ENCODE results near the gene RND3.

Gene RND3

GRCh38 chr2:150487537-150488429 is at the start of gene RND3:
Gene RND3 (minus strand): TSS chr2:150487667. CDS start chr2:150487417, 250 bp downstream.
- Histone ChIP-seq H3K4me3 (ENCODE audit: low read depth, low read length) (peak within 1 kb of the TSS; percentile 98), H3K36me3 (ENCODE audit: insufficient read depth, low read length) (peaks cover 38% of the 10 kb centered on the region), H3K4me1 (ENCODE audit: control insufficient read depth, insufficient read depth, low read length, unreplicated experiment) (peaks cover 35% of the 10 kb centered on the region), H3K27ac (ENCODE audit: low read depth, low read length) (peak within 1 kb of the TSS; percentile 90), H2AFZ (ENCODE audit: low read length, unreplicated experiment) (no peak within 1 kb of the TSS), H3K79me2 (ENCODE audit: control insufficient read depth, insufficient read depth, low read length, unreplicated experiment) (peaks cover 45% of the 10 kb centered on the region), H3K27me3 (ENCODE audit: insufficient read depth, low read length) (no peaks in the 10 kb centered on the region)

- Histone ChIP-seq H3K79me2 (ENCODE audit: control insufficient read depth, insufficient read depth, low read length, unreplicated experiment) (no peaks in the 10 kb centered on the region), H3K27me3 (ENCODE audit: insufficient read depth, low read length) (no peaks in the 10 kb centered on the region), H3K27ac (ENCODE audit: low read depth, low read length) (no peak overlapping the region), H3K4me3 (ENCODE audit: low read depth, low read length) (no peak overlapping the region), H3K36me3 (ENCODE audit: insufficient read depth, low read length) (no peaks in the 10 kb centered on the region), H2AFZ (ENCODE audit: low read length, unreplicated experiment) (no peak overlapping the region), H3K4me1 (ENCODE audit: control insufficient read depth, insufficient read depth, low read length, unreplicated experiment) (peaks cover 43% of the 10 kb centered on the region)
Observed at GRCh38 chr2:150535176-150535575, 47.7 kb upstream of the RND3 start.

- peaks cover 52% of the 10 kb centered on the region for H3K4me1 ChIP-seq (ENCODE audit: control insufficient read depth, insufficient read depth, low read length, unreplicated experiment)
- no peaks in the 10 kb centered on the region for H3K79me2 ChIP-seq (ENCODE audit: control insufficient read depth, insufficient read depth, low read length, unreplicated experiment)
- peak overlapping the region; percentile 38; the same call in 1 of the 2 replicates for H3K4me3 ChIP-seq (ENCODE audit: low read depth, low read length)
- H3K27me3 ChIP-seq (ENCODE audit: insufficient read depth, low read length) = no peaks in the 10 kb centered on the region
- peak overlapping the region; percentile 66 for H3K27ac ChIP-seq (ENCODE audit: low read depth, low read length)
- H2AFZ ChIP-seq (ENCODE audit: low read length, unreplicated experiment) = no peak overlapping the region
- no peaks in the 10 kb centered on the region for H3K36me3 ChIP-seq (ENCODE audit: insufficient read depth, low read length)
Observed at GRCh38 chr2:150532879-150533278, 45.4 kb upstream of the RND3 start.

GRCh38 chr2:150532020-150532419 is 44.6 kb upstream of the RND3 start:
- Histone ChIP-seq H3K36me3 (ENCODE audit: insufficient read depth, low read length) (no peaks in the 10 kb centered on the region), H3K4me1 (ENCODE audit: control insufficient read depth, insufficient read depth, low read length, unreplicated experiment) (peaks cover 57% of the 10 kb centered on the region), H3K79me2 (ENCODE audit: control insufficient read depth, insufficient read depth, low read length, unreplicated experiment) (no peaks in the 10 kb centered on the region), H2AFZ (ENCODE audit: low read length, unreplicated experiment) (no peak overlapping the region), H3K4me3 (ENCODE audit: low read depth, low read length) (no peak overlapping the region; the same call in 1 of the 2 replicates), H3K27ac (ENCODE audit: low read depth, low read length) (peak overlapping the region; percentile 66; the same call in 1 of the 2 replicates), H3K27me3 (ENCODE audit: insufficient read depth, low read length) (no peaks in the 10 kb centered on the region)

GRCh38 chr2:150531591-150531990 is 44.1 kb upstream of the RND3 start:
- Histone ChIP-seq H3K27me3 (ENCODE audit: insufficient read depth, low read length) (no peaks in the 10 kb centered on the region), H3K27ac (ENCODE audit: low read depth, low read length) (peak overlapping the region; percentile 31), H2AFZ (ENCODE audit: low read length, unreplicated experiment) (no peak overlapping the region)

GRCh38 chr2:150530168-150530567 is 42.7 kb upstream of the RND3 start:
- Histone ChIP-seq H3K27me3 (ENCODE audit: insufficient read depth, low read length) (no peaks in the 10 kb centered on the region), H3K4me1 (ENCODE audit: control insufficient read depth, insufficient read depth, low read length, unreplicated experiment) (peaks cover 63% of the 10 kb centered on the region), H3K4me3 (ENCODE audit: low read depth, low read length) (no peak overlapping the region), H3K79me2 (ENCODE audit: control insufficient read depth, insufficient read depth, low read length, unreplicated experiment) (no peaks in the 10 kb centered on the region), H3K36me3 (ENCODE audit: insufficient read depth, low read length) (no peaks in the 10 kb centered on the region), H3K27ac (ENCODE audit: low read depth, low read length) (peak overlapping the region; percentile 94), H2AFZ (ENCODE audit: low read length, unreplicated experiment) (no peak overlapping the region)

More at GRCh38 chr2:150531591-150531990, 44.1 kb upstream of the RND3 start:
- no peak overlapping the region for H3K4me3 ChIP-seq (ENCODE audit: low read depth, low read length)
- H3K36me3 ChIP-seq (ENCODE audit: insufficient read depth, low read length) = no peaks in the 10 kb centered on the region
- H3K79me2 ChIP-seq (ENCODE audit: control insufficient read depth, insufficient read depth, low read length, unreplicated experiment) = no peaks in the 10 kb centered on the region
- peaks cover 60% of the 10 kb centered on the region for H3K4me1 ChIP-seq (ENCODE audit: control insufficient read depth, insufficient read depth, low read length, unreplicated experiment)

- no peaks in the 10 kb centered on the region for H3K79me2 ChIP-seq (ENCODE audit: control insufficient read depth, insufficient read depth, low read length, unreplicated experiment)
- no peaks in the 10 kb centered on the region for H3K27me3 ChIP-seq (ENCODE audit: insufficient read depth, low read length)
- no peaks in the 10 kb centered on the region for H3K36me3 ChIP-seq (ENCODE audit: insufficient read depth, low read length)
- H3K27ac ChIP-seq (ENCODE audit: low read depth, low read length) = peak overlapping the region; percentile 94
- H2AFZ ChIP-seq (ENCODE audit: low read length, unreplicated experiment) = peak overlapping the region; percentile 74
- peak overlapping the region; percentile 61 for H3K4me3 ChIP-seq (ENCODE audit: low read depth, low read length)
- H3K4me1 ChIP-seq (ENCODE audit: control insufficient read depth, insufficient read depth, low read length, unreplicated experiment) = peaks cover 60% of the 10 kb centered on the region
Observed at GRCh38 chr2:150528861-150529801, 41.7 kb upstream of the RND3 start.

GRCh38 chr2:150526827-150527226 is 39.4 kb upstream of the RND3 start:
- no peak overlapping the region for H2AFZ ChIP-seq (ENCODE audit: low read length, unreplicated experiment)
- no peaks in the 10 kb centered on the region for H3K36me3 ChIP-seq (ENCODE audit: insufficient read depth, low read length)
- peak overlapping the region; percentile 91 for H3K27ac ChIP-seq (ENCODE audit: low read depth, low read length)
- H3K79me2 ChIP-seq (ENCODE audit: control insufficient read depth, insufficient read depth, low read length, unreplicated experiment) = no peaks in the 10 kb centered on the region
- H3K4me3 ChIP-seq (ENCODE audit: low read depth, low read length) = no peak overlapping the region; the same call in 1 of the 2 replicates
- H3K4me1 ChIP-seq (ENCODE audit: control insufficient read depth, insufficient read depth, low read length, unreplicated experiment) = peaks cover 41% of the 10 kb centered on the region
- H3K27me3 ChIP-seq (ENCODE audit: insufficient read depth, low read length) = no peaks in the 10 kb centered on the region

- no peaks in the 10 kb centered on the region for H3K27me3 ChIP-seq (ENCODE audit: insufficient read depth, low read length)
- no peak overlapping the region for H2AFZ ChIP-seq (ENCODE audit: low read length, unreplicated experiment)
- peaks cover 37% of the 10 kb centered on the region for H3K4me1 ChIP-seq (ENCODE audit: control insufficient read depth, insufficient read depth, low read length, unreplicated experiment)
- no peak overlapping the region for H3K4me3 ChIP-seq (ENCODE audit: low read depth, low read length)
- H3K27ac ChIP-seq (ENCODE audit: low read depth, low read length) = peak overlapping the region; percentile 91
- no peaks in the 10 kb centered on the region for H3K36me3 ChIP-seq (ENCODE audit: insufficient read depth, low read length)
- no peaks in the 10 kb centered on the region for H3K79me2 ChIP-seq (ENCODE audit: control insufficient read depth, insufficient read depth, low read length, unreplicated experiment)
Observed at GRCh38 chr2:150526006-150526405, 38.5 kb upstream of the RND3 start.

GRCh38 chr2:150522269-150522668 is 34.8 kb upstream of the RND3 start:
- Histone ChIP-seq H3K79me2 (ENCODE audit: control insufficient read depth, insufficient read depth, low read length, unreplicated experiment) (no peaks in the 10 kb centered on the region), H2AFZ (ENCODE audit: low read length, unreplicated experiment) (no peak overlapping the region), H3K36me3 (ENCODE audit: insufficient read depth, low read length) (no peaks in the 10 kb centered on the region), H3K4me3 (ENCODE audit: low read depth, low read length) (no peak overlapping the region), H3K27me3 (ENCODE audit: insufficient read depth, low read length) (no peaks in the 10 kb centered on the region), H3K4me1 (ENCODE audit: control insufficient read depth, insufficient read depth, low read length, unreplicated experiment) (peaks cover 46% of the 10 kb centered on the region), H3K27ac (ENCODE audit: low read depth, low read length) (no peak overlapping the region)

Data from ACC112 (cell line).